Measurements from ENCODE around the gene KLB.

GRCh38 chr4:39452153-39452859 lies 45.6 kb downstream of the KLB start:
- no peak for TF ChIP-seq CTCF (IDR thresholded peaks at IDR 0.05; ENCODE audit: low read length)
- TF ChIP-seq EZH2phosphoT487 (IDR thresholded peaks at IDR 0.05; ENCODE audit: low read length): no peak
